Effector CD4-positive, alpha-beta T cell (primary cell): Measurements from ENCODE around the gene MACROD2.
"Not testable (repeated sequence)": the region's sequence is repeated elsewhere in the genome, so short reads cannot be mapped to it uniquely, and the experiment has no call there.

Experiments
- DNase-seq: peaks from one replicate; pipeline ENCODE4 v3.0.0-alpha.2; 2020

The MACROD2 gene

GRCh38 chr20:15075586-15075985 is 1080.3 kb downstream of the MACROD2 start:
- no peak for DNase-seq

GRCh38 chr20:15076785-15077184 is 1081.5 kb downstream of the MACROD2 start:
- no peak for DNase-seq

- no peak for DNase-seq
These were observed 1082.5 kb downstream of the MACROD2 start for GRCh38 chr20:15077733-15078250.

GRCh38 chr20:15079594-15080340 is 1084.5 kb downstream of the MACROD2 start:
- DNase-seq: no peak

- DNase-seq: no peak
These were observed 1085.9 kb downstream of the MACROD2 start for GRCh38 chr20:15081261-15081660.

GRCh38 chr20:15091421-15092037 is 1096.2 kb downstream of the MACROD2 start:
- DNase-seq: no peak

GRCh38 chr20:15098351-15098750 is 1103.0 kb downstream of the MACROD2 start:
- no peak for DNase-seq

GRCh38 chr20:15099130-15099529 is 1103.8 kb downstream of the MACROD2 start:
- DNase-seq: no peak

GRCh38 chr20:15100506-15101160 is 1105.3 kb downstream of the MACROD2 start:
- no peak for DNase-seq

- DNase-seq: no peak
These were observed 1112.6 kb downstream of the MACROD2 start for GRCh38 chr20:15107931-15108330.

GRCh38 chr20:15109494-15109893 is 1114.2 kb downstream of the MACROD2 start:
- DNase-seq: no peak

- no peak for DNase-seq
These were observed 1116.3 kb downstream of the MACROD2 start for GRCh38 chr20:15111654-15112053.

GRCh38 chr20:15113144-15113773 is 1117.9 kb downstream of the MACROD2 start:
- DNase-seq: no peak

GRCh38 chr20:15119852-15120487 is 1124.7 kb downstream of the MACROD2 start:
- no peak for DNase-seq

GRCh38 chr20:15122613-15123012 is 1127.3 kb downstream of the MACROD2 start:
- no peak for DNase-seq

GRCh38 chr20:15131176-15131575 is 1135.9 kb downstream of the MACROD2 start:
- DNase-seq: no peak

GRCh38 chr20:15138548-15139126 is 1143.3 kb downstream of the MACROD2 start:
- no peak for DNase-seq

GRCh38 chr20:15139522-15139921 is 1144.2 kb downstream of the MACROD2 start:
- no peak for DNase-seq

GRCh38 chr20:15140286-15140685 is 1145.0 kb downstream of the MACROD2 start:
- DNase-seq: no peak

- not testable (repeated sequence) for DNase-seq
These were observed 1145.6 kb downstream of the MACROD2 start for GRCh38 chr20:15140940-15141339.

- no peak for DNase-seq
These were observed 1146.5 kb downstream of the MACROD2 start for GRCh38 chr20:15141861-15142260.

GRCh38 chr20:15143478-15143877 is 1148.2 kb downstream of the MACROD2 start:
- DNase-seq: no peak
